ENCODE data around the gene ZBTB42. TPM values are rescaled to one million over a fixed set of nuclear protein-coding genes. Genes with fewer than 3 reads are reported as not detected.
A peak's percentile ranks its signal among the peaks of the same experiment; 100 is the strongest.

The ZBTB42 gene
- polyA plus RNA-seq, 1 donor (not counting 4 experiments of a cell fraction or from before 2014, with no cell fraction given) = 0.50 TPM

GRCh38 chr14:104753528-104754212 is 47.2 kb upstream of the ZBTB42 start:
- DNase-seq (ENCODE audit: low read depth, low spot score) (no peak), FAIRE-seq (no peak)
- H3K9me3 ChIP-seq (ENCODE audit: control insufficient read depth, low read depth, low read length) = no peaks in the 10 kb centered on the region
- H3K36me3 ChIP-seq (ENCODE audit: control insufficient read depth in 2 of 2, extremely low read depth in 1 of 2, insufficient read depth in 2 of 2, low read length in 2 of 2) = peaks cover 17 to 19% of the 10 kb centered on the region in 2 experiments
- TF ChIP-seq EZH2 (IDR thresholded peaks at IDR 0.05; ENCODE audit: low read length) (no peak), CTCF (optimal IDR thresholded peaks at IDR 0.05 in 1 of 3, IDR thresholded peaks at IDR 0.05 in 1 of 3, conservative IDR thresholded peaks at IDR 0.05 in 1 of 3; ENCODE audit: extremely low read depth in 1 of 3, insufficient read depth in 2 of 3, low read length in 3 of 3) (no peak)
- H4K20me1 ChIP-seq (ENCODE audit: control insufficient read depth, extremely low read depth, insufficient read depth, low read length) = peaks cover 3% of the 10 kb centered on the region
- peak overlapping the region; percentile 84 for H3K27ac ChIP-seq (ENCODE audit: control insufficient read depth, insufficient read depth, low read length)
- no peaks in the 10 kb centered on the region for H3K9me1 ChIP-seq (ENCODE audit: control insufficient read depth, extremely low read depth, insufficient read depth, low read length)
- H3K4me1 ChIP-seq (ENCODE audit: control insufficient read depth, extremely low read depth, insufficient read depth, low read length) = peaks cover 32% of the 10 kb centered on the region
- H3K4me2 ChIP-seq (ENCODE audit: control insufficient read depth, extremely low read depth, insufficient read depth, low read depth, low read length) = peak overlapping the region; percentile 96
- peak overlapping the region; percentile 12 for H2AFZ ChIP-seq (ENCODE audit: control insufficient read depth, low read length)
- dilution Hi-C loops (cut with MboI; ENCODE audit: extremely low pct_ligation_motif_present, low sequenced_read_pairs) = loop anchor here (10.0 kb wide), 1 partner anchor 71 kb away; no protein-coding TSS in a partner anchor
- peaks cover 39% of the 10 kb centered on the region for H3K79me2 ChIP-seq (ENCODE audit: control insufficient read depth, insufficient read depth, low read length)
- H3K27me3 ChIP-seq (ENCODE audit: control insufficient read depth, extremely low read depth, insufficient read depth, low read length) = no peaks in the 10 kb centered on the region
- H3K4me3 ChIP-seq (ENCODE audit: control insufficient read depth in 2 of 3, extremely low read depth in 1 of 3, insufficient read depth in 2 of 3, low read depth in 1 of 3, low read length in 3 of 3) = peak overlapping the region; percentile 79 to 97 (median 86)
- peak overlapping the region; percentile 93 for H3K9ac ChIP-seq (ENCODE audit: control insufficient read depth, extremely low read depth, insufficient read depth, low read length)

GRCh38 chr14:104754213-104754851 is 46.6 kb upstream of the ZBTB42 start:
- H3K36me3 ChIP-seq (ENCODE audit: control insufficient read depth in 2 of 2, extremely low read depth in 1 of 2, insufficient read depth in 2 of 2, low read length in 2 of 2) = peaks cover 20 to 21% of the 10 kb centered on the region in 2 experiments
- peak overlapping the region; percentile 93 for H3K9ac ChIP-seq (ENCODE audit: control insufficient read depth, extremely low read depth, insufficient read depth, low read length)
- dilution Hi-C loops (cut with MboI; ENCODE audit: extremely low pct_ligation_motif_present, low sequenced_read_pairs) = loop anchor here (10.0 kb wide), 1 partner anchor 70 kb away; no protein-coding TSS in a partner anchor
- no peak for TF ChIP-seq EZH2 (IDR thresholded peaks at IDR 0.05; ENCODE audit: low read length)
- TF ChIP-seq CTCF (optimal IDR thresholded peaks at IDR 0.05 in 1 of 3, IDR thresholded peaks at IDR 0.05 in 1 of 3, conservative IDR thresholded peaks at IDR 0.05 in 1 of 3; ENCODE audit: extremely low read depth in 1 of 3, insufficient read depth in 2 of 3, low read length in 3 of 3) = no peak
- peaks cover 26% of the 10 kb centered on the region for H3K4me1 ChIP-seq (ENCODE audit: control insufficient read depth, extremely low read depth, insufficient read depth, low read length)
- no peaks in the 10 kb centered on the region for H3K9me3 ChIP-seq (ENCODE audit: control insufficient read depth, low read depth, low read length)
- H3K27ac ChIP-seq (ENCODE audit: control insufficient read depth, insufficient read depth, low read length) = peak overlapping the region; percentile 84
- H2AFZ ChIP-seq (ENCODE audit: control insufficient read depth, low read length) = no peak overlapping the region
- H4K20me1 ChIP-seq (ENCODE audit: control insufficient read depth, extremely low read depth, insufficient read depth, low read length) = peaks cover 3% of the 10 kb centered on the region
- peak overlapping the region; percentile 79 to 97 (median 86) for H3K4me3 ChIP-seq (ENCODE audit: control insufficient read depth in 2 of 3, extremely low read depth in 1 of 3, insufficient read depth in 2 of 3, low read depth in 1 of 3, low read length in 3 of 3)
- H3K79me2 ChIP-seq (ENCODE audit: control insufficient read depth, insufficient read depth, low read length) = peaks cover 39% of the 10 kb centered on the region
- FAIRE-seq (no peak), DNase-seq (ENCODE audit: low read depth, low spot score) (no peak)
- H3K4me2 ChIP-seq (ENCODE audit: control insufficient read depth, extremely low read depth, insufficient read depth, low read depth, low read length) = peak overlapping the region; percentile 96
- H3K9me1 ChIP-seq (ENCODE audit: control insufficient read depth, extremely low read depth, insufficient read depth, low read length) = no peaks in the 10 kb centered on the region
- no peaks in the 10 kb centered on the region for H3K27me3 ChIP-seq (ENCODE audit: control insufficient read depth, extremely low read depth, insufficient read depth, low read length)
